ENCODE measurements around the gene MYO5B. TPM values are rescaled to one million over a fixed set of nuclear protein-coding genes. Genes with fewer than 3 reads are reported as not detected.
A peak's percentile ranks its signal among the peaks of the same experiment; 100 is the strongest.

Gene MYO5B
- total and polyA plus RNA-seq, 2 experiments from 2014 or later, result 20.3 to 41.9 TPM

GRCh38 chr18:50053111-50053510 lies 141.8 kb downstream of the MYO5B start:
- WGBS (ENCODE audit: low lambda C conversion rate, missing lambda C conversion rate), result 89% methylated on average over 5 of the region's 5 CpGs
- H3K9me2 ChIP-seq (replicated peaks; ENCODE audit: insufficient read depth), result no peaks in the 10 kb centered on the region
- peaks cover 8% of the 10 kb centered on the region for H4K20me1 ChIP-seq (ENCODE audit: insufficient read depth, poor library complexity, severe bottlenecking)
- no peaks in the 10 kb centered on the region for H3K27me3 ChIP-seq
- H3K9me3 ChIP-seq (ENCODE audit: low read depth), result no peaks in the 10 kb centered on the region
- H3K4me1 ChIP-seq (ENCODE audit: insufficient read depth), result no peaks in the 10 kb centered on the region
- H2AFZ ChIP-seq, result no peak overlapping the region
- no peak for DNase-seq (ENCODE audit: low spot score)
- no peak overlapping the region for H3K4me3 ChIP-seq
- no peak overlapping the region for H3K27ac ChIP-seq
- H3K4me2 ChIP-seq, result no peak overlapping the region
- TF ChIP-seq EZH2 (IDR thresholded peaks at IDR 0.05; ENCODE audit: borderline replicate concordance), result no peak
- TF ChIP-seq, protein P1, sequence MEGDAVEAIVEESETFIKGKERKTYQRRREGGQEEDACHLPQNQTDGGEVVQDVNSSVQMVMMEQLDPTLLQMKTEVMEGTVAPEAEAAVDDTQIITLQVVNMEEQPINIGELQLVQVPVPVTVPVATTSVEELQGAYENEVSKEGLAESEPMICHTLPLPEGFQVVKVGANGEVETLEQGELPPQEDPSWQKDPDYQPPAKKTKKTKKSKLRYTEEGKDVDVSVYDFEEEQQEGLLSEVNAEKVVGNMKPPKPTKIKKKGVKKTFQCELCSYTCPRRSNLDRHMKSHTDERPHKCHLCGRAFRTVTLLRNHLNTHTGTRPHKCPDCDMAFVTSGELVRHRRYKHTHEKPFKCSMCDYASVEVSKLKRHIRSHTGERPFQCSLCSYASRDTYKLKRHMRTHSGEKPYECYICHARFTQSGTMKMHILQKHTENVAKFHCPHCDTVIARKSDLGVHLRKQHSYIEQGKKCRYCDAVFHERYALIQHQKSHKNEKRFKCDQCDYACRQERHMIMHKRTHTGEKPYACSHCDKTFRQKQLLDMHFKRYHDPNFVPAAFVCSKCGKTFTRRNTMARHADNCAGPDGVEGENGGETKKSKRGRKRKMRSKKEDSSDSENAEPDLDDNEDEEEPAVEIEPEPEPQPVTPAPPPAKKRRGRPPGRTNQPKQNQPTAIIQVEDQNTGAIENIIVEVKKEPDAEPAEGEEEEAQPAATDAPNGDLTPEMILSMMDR (IDR thresholded peaks at IDR 0.05; ENCODE audit: poor library complexity), result no peak
- no peak for TF ChIP-seq EZH2phosphoT487 (IDR thresholded peaks at IDR 0.05; ENCODE audit: low read depth, severe bottlenecking, unreplicated experiment)
- H3K36me3 ChIP-seq (replicated peaks; ENCODE audit: insufficient read depth, low read depth), result no peaks in the 10 kb centered on the region
- peaks cover 11% of the 10 kb centered on the region for H3K79me2 ChIP-seq

DNA sequence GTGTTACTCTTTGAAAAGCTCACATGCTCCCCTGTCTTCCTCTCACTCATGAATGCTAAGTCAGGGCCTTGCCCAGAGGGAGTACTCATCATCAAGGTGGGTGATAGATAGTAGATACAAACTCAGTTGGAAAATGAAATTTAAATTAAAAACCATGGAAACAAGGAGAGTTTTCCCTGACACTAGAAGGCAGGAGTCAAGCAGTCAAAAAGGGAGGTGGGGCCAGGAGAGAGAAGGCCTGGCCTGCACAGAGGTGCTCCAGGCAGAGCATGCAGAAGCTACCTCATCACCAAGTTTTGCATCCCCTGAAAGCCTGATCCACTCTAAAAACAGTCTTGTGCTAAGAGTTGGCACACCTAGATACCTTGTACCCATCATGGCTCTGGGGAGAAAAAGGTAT lies 143.7 kb downstream of the MYO5B start:
- TF ChIP-seq, protein P1 (IDR thresholded peaks at IDR 0.05; ENCODE audit: poor library complexity), result peak; percentile 30
- TF ChIP-seq EZH2 (IDR thresholded peaks at IDR 0.05; ENCODE audit: borderline replicate concordance), result no peak
- TF ChIP-seq EZH2phosphoT487 (IDR thresholded peaks at IDR 0.05; ENCODE audit: low read depth, severe bottlenecking, unreplicated experiment), result no peak
- no peak overlapping the region for H3K27ac ChIP-seq
- H3K9me2 ChIP-seq (replicated peaks; ENCODE audit: insufficient read depth), result no peaks in the 10 kb centered on the region
- no peaks in the 10 kb centered on the region for H3K79me2 ChIP-seq
- H4K20me1 ChIP-seq (ENCODE audit: insufficient read depth, poor library complexity, severe bottlenecking), result peaks cover 3% of the 10 kb centered on the region
- H2AFZ ChIP-seq, result no peak overlapping the region
- H3K4me1 ChIP-seq (ENCODE audit: insufficient read depth), result no peaks in the 10 kb centered on the region
- H3K27me3 ChIP-seq, result no peaks in the 10 kb centered on the region
- no peaks in the 10 kb centered on the region for H3K9me3 ChIP-seq (ENCODE audit: low read depth)
- H3K4me2 ChIP-seq, result no peak overlapping the region
- peak; percentile 33 for DNase-seq (ENCODE audit: low spot score)
- no peaks in the 10 kb centered on the region for H3K36me3 ChIP-seq (replicated peaks; ENCODE audit: insufficient read depth, low read depth)
- no peak overlapping the region for H3K4me3 ChIP-seq

DNA sequence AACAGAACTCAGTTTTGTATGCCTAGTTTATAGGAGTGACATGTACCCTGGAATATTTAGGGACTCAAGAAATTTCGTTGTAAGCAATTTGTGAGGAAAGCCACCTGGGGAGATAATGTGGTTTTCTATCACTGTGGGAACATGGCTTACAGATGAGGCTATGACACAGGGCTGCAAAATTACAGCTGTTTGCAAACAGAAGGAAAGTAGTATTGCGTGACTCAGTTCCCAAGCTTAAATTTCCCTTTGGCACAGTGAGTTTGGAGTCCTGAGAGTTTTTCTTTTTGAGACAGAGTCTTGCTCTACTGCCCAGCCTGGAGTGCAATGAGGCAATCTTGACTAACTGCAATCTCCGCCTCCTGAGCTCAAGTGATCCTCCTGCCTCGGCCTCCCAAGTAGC lies 149.8 kb downstream of the MYO5B start:
- Histone ChIP-seq H3K9me3 (ENCODE audit: low read depth) (no peaks in the 10 kb centered on the region), H3K4me1 (ENCODE audit: insufficient read depth) (no peaks in the 10 kb centered on the region), H3K36me3 (replicated peaks; ENCODE audit: insufficient read depth, low read depth) (no peaks in the 10 kb centered on the region), H2AFZ (no peak overlapping the region), H3K4me3 (no peak overlapping the region), H3K4me2 (no peak overlapping the region), H3K27ac (no peak overlapping the region), H3K79me2 (no peaks in the 10 kb centered on the region), H3K27me3 (no peaks in the 10 kb centered on the region), H4K20me1 (ENCODE audit: insufficient read depth, poor library complexity, severe bottlenecking) (peaks cover 2% of the 10 kb centered on the region), H3K9me2 (replicated peaks; ENCODE audit: insufficient read depth) (no peaks in the 10 kb centered on the region)
- 83% methylated on average over 4 of the region's 4 CpGs for WGBS (ENCODE audit: low lambda C conversion rate, missing lambda C conversion rate)
- DNase-seq (ENCODE audit: low spot score), result no peak
- TF ChIP-seq, protein P1 (IDR thresholded peaks at IDR 0.05; ENCODE audit: poor library complexity), result no peak
- TF ChIP-seq EZH2 (IDR thresholded peaks at IDR 0.05; ENCODE audit: borderline replicate concordance) (no peak), EZH2phosphoT487 (IDR thresholded peaks at IDR 0.05; ENCODE audit: low read depth, severe bottlenecking, unreplicated experiment) (no peak)

- Histone ChIP-seq H4K20me1 (ENCODE audit: insufficient read depth, poor library complexity, severe bottlenecking) (no peaks in the 10 kb centered on the region), H3K79me2 (no peaks in the 10 kb centered on the region), H3K27me3 (no peaks in the 10 kb centered on the region), H3K4me1 (ENCODE audit: insufficient read depth) (no peaks in the 10 kb centered on the region), H3K27ac (no peak overlapping the region), H3K9me3 (ENCODE audit: low read depth) (no peaks in the 10 kb centered on the region), H2AFZ (no peak overlapping the region), H3K36me3 (replicated peaks; ENCODE audit: insufficient read depth, low read depth) (no peaks in the 10 kb centered on the region), H3K4me2 (no peak overlapping the region), H3K4me3 (no peak overlapping the region), H3K9me2 (replicated peaks; ENCODE audit: insufficient read depth) (no peaks in the 10 kb centered on the region)
- peak; percentile 21 for DNase-seq (ENCODE audit: low spot score)
- WGBS (ENCODE audit: low lambda C conversion rate, missing lambda C conversion rate), result 59% methylated on average over 3 of the region's 3 CpGs
- TF ChIP-seq EZH2phosphoT487 (IDR thresholded peaks at IDR 0.05; ENCODE audit: low read depth, severe bottlenecking, unreplicated experiment), result no peak
- TF ChIP-seq EZH2 (IDR thresholded peaks at IDR 0.05; ENCODE audit: borderline replicate concordance), result no peak
- TF ChIP-seq, protein P1 (IDR thresholded peaks at IDR 0.05; ENCODE audit: poor library complexity), result no peak
Observed at GRCh38 chr18:50044402-50044801, 150.5 kb downstream of the MYO5B start.

All from hepatocyte (in vitro differentiated cells).